Measurements from ENCODE around the gene TBCD.

The TBCD gene

GRCh38 chr17:82942166-82943130 is 190.6 kb downstream of the TBCD start:
- POLR2A ChIA-PET: no interaction called here
- CTCF ChIA-PET: no interaction called here

GRCh38 chr17:82943339-82943738 is 191.5 kb downstream of the TBCD start:
- ChIA-PET POLR2A (no interaction called here), CTCF (no interaction called here)
- TF ChIP-seq HDGF (IDR thresholded peaks at IDR 0.05; ENCODE audit: borderline replicate concordance): no peak
- no peak for TF ChIP-seq ARNT (IDR thresholded peaks at IDR 0.05)
- no peak for TF ChIP-seq TARDBP (IDR thresholded peaks at IDR 0.05)
- no peak for DNase-seq (ENCODE audit: extremely low spot score)

More at GRCh38 chr17:82942166-82943130, 190.6 kb downstream of the TBCD start:
- no peak for DNase-seq (ENCODE audit: extremely low spot score)
- TF ChIP-seq HDGF (IDR thresholded peaks at IDR 0.05; ENCODE audit: borderline replicate concordance): no peak
- no peak for TF ChIP-seq CTBP1 (IDR thresholded peaks at IDR 0.05; ENCODE audit: borderline replicate concordance)
- TF ChIP-seq NFRKB (IDR thresholded peaks at IDR 0.05): no peak
- TF ChIP-seq SP1 (IDR thresholded peaks at IDR 0.05): no peak
- no peak for TF ChIP-seq ZNF384 (IDR thresholded peaks at IDR 0.05)
- TF ChIP-seq TARDBP (IDR thresholded peaks at IDR 0.05): no peak
- TF ChIP-seq ELF4 (IDR thresholded peaks at IDR 0.05): no peak
- TF ChIP-seq FOXK2 (IDR thresholded peaks at IDR 0.05): no peak
- no peak for TF ChIP-seq ARNT (IDR thresholded peaks at IDR 0.05)
- TF ChIP-seq BHLHE40 (IDR thresholded peaks at IDR 0.05; ENCODE audit: borderline replicate concordance): no peak
- no peak for TF ChIP-seq PKNOX1 (IDR thresholded peaks at IDR 0.05)
- TF ChIP-seq FOXM1 (IDR thresholded peaks at IDR 0.05; ENCODE audit: borderline replicate concordance): no peak

DNA sequence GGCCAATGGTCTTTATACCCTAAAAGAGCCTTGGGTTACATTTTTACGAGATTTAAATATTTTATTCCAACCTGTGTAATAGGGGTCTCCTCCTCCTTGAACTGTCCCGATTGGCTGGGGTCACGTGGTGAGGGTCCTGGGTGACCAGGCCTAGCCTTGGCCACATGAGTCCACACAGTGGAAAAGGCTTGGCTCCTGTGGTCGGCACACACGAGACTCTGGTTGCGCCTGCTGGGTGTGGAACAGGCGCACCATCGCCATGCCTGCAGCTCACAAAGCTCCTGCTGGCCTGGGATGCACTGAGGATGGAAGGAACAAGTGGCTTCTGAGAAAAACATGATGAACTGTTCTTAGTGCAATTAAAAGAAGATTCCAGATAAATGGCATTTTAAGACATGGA is 191.9 kb downstream of the TBCD start:
- no peak for DNase-seq (ENCODE audit: extremely low spot score)
- ChIA-PET POLR2A (no interaction called here), CTCF (no interaction called here)
- TF ChIP-seq ARNT (IDR thresholded peaks at IDR 0.05) (no peak), SP1 (IDR thresholded peaks at IDR 0.05) (no peak), PKNOX1 (IDR thresholded peaks at IDR 0.05) (no peak), FOXM1 (IDR thresholded peaks at IDR 0.05; ENCODE audit: borderline replicate concordance) (no peak), TARDBP (IDR thresholded peaks at IDR 0.05) (no peak), ELF4 (IDR thresholded peaks at IDR 0.05) (no peak), FOXA1 (IDR thresholded peaks at IDR 0.05) (no peak), BHLHE40 (IDR thresholded peaks at IDR 0.05; ENCODE audit: borderline replicate concordance) (no peak), LEF1 (IDR thresholded peaks at IDR 0.05; ENCODE audit: borderline replicate concordance) (no peak), CTBP1 (IDR thresholded peaks at IDR 0.05; ENCODE audit: borderline replicate concordance) (no peak), L3MBTL2 (conservative IDR thresholded peaks at IDR 0.05) (no peak), SUZ12 (IDR thresholded peaks at IDR 0.05) (no peak), ZNF384 (IDR thresholded peaks at IDR 0.05) (no peak), HDGF (IDR thresholded peaks at IDR 0.05; ENCODE audit: borderline replicate concordance) (no peak)

- POLR2A ChIA-PET: no interaction called here
- TF ChIP-seq FOXK2 (IDR thresholded peaks at IDR 0.05) (no peak), FOXM1 (IDR thresholded peaks at IDR 0.05; ENCODE audit: borderline replicate concordance) (no peak), L3MBTL2 (conservative IDR thresholded peaks at IDR 0.05) (no peak), ZNF384 (IDR thresholded peaks at IDR 0.05) (no peak), FOXA1 (IDR thresholded peaks at IDR 0.05) (no peak), PKNOX1 (IDR thresholded peaks at IDR 0.05) (no peak)
- DNase-seq (ENCODE audit: extremely low spot score): no peak
- CTCF ChIA-PET: no interaction called here
Measured at GRCh38 chr17:82944990-82945389, 193.1 kb downstream of the TBCD start.

DNA sequence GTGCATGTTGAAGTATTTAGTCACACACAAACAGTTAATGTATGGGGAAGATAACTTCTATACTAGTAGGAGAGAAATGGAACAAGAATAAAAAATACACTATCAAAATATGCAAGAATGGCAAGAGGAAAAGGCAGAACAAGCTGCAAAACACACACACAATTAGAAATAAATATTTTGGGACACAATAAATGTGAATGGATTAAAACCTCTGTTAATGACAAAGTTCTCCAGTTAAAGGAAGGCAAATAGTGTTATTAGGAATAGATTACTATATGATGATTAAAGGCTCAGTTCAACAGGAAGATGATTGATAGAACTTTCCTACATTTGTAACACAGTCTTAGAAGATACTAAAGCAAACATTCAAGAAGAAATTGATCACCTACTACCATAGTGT is 194.2 kb downstream of the TBCD start:
- TF ChIP-seq TARDBP (IDR thresholded peaks at IDR 0.05): no peak
- no peak for TF ChIP-seq ZNF384 (IDR thresholded peaks at IDR 0.05)
- TF ChIP-seq HDGF (IDR thresholded peaks at IDR 0.05; ENCODE audit: borderline replicate concordance): no peak
- TF ChIP-seq SP1 (IDR thresholded peaks at IDR 0.05): no peak
- TF ChIP-seq FOXA1 (IDR thresholded peaks at IDR 0.05): no peak
- no peak for TF ChIP-seq SUZ12 (IDR thresholded peaks at IDR 0.05)
- TF ChIP-seq CTBP1 (IDR thresholded peaks at IDR 0.05; ENCODE audit: borderline replicate concordance): no peak
- TF ChIP-seq BHLHE40 (IDR thresholded peaks at IDR 0.05; ENCODE audit: borderline replicate concordance): no peak
- TF ChIP-seq FOXM1 (IDR thresholded peaks at IDR 0.05; ENCODE audit: borderline replicate concordance): no peak
- no peak for TF ChIP-seq ELF4 (IDR thresholded peaks at IDR 0.05)
- no peak for TF ChIP-seq FOXK2 (IDR thresholded peaks at IDR 0.05)
- TF ChIP-seq L3MBTL2 (conservative IDR thresholded peaks at IDR 0.05): no peak
- TF ChIP-seq ARNT (IDR thresholded peaks at IDR 0.05): no peak
- ChIA-PET POLR2A (no interaction called here), CTCF (no interaction called here)
- DNase-seq (ENCODE audit: extremely low spot score): no peak

All from HEK293T (cell line).